Left renal cortex interstitium (tissue), 4 donors: ENCODE results near the gene HNF1B. TPM values are rescaled to one million over a fixed set of nuclear protein-coding genes. Genes with fewer than 3 reads are reported as not detected.
"Not testable (repeated sequence)": the region's sequence is repeated elsewhere in the genome, so short reads cannot be mapped to it uniquely, and the experiment has no call there.

Experiments
- DNase-seq, 4 donors: peaks; one replicate each; pipeline ENCODE4 v3.0.0-alpha.2; 2013; ENCODE audit warnings: low read depth in 4 of 4, low spot score in 2 of 4, missing footprints in 1 of 4
- polyA plus RNA-seq, 4 donors: library from polyadenylated mRNA; unstranded; fragments of 120-200 nt; gene quantifications; one replicate each; pipeline ENCODE4 v1.2.1, GENCODE V29; 2013; ENCODE audit not compliant: insufficient read length in 4 of 4

The HNF1B gene
- polyA plus RNA-seq, 4 donors = 100 to 128 (median 113) TPM

- no peak for DNase-seq
These were observed 36.7 kb downstream of the HNF1B start for GRCh38 chr17:37708008-37708615.

- no peak for DNase-seq
These were observed 38.4 kb downstream of the HNF1B start for GRCh38 chr17:37706446-37706845.

- DNase-seq = no peak
These were observed 42.3 kb downstream of the HNF1B start for GRCh38 chr17:37702598-37702997.

DNA sequence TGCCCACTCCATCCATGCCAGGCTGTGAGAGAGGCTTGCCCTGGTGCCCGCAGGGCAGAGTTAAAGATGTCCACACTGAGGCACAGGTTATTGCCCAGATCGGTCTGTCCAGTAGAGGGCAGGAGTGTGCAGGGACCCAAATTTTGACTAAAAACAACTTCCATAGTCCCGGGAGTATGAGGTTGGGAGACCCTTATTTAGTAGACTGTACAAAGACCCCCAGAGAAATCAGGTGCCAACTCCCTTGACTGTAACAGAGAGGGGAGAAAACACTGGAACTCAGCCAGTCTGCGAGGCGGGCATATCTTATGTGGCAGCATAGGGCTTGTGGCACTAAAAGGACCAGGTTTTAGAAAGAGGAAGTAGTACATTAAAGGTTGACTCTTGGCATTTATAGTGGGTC lies 43.4 kb downstream of the HNF1B start:
- no peak for DNase-seq

DNA sequence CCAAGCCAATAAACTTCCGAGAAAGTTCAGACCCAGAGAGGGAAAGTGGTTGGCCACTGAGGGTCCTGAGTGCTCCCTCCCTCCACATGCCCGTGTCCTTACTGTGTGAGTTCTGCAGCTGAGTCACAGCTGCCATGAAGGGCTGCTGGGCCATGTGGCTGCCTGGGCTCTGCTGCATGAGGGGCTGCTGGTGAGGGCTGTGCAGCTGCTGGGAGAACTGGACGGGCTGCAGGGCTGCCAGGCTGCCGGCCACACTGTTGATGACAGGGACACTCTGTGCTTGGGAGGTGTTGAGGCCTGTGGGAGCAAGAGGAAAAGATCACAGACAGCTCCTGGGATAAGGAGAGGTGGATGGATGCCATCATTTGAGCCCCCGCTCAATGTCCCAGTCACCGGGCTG lies 44.0 kb downstream of the HNF1B start:
- DNase-seq = no peak

DNA sequence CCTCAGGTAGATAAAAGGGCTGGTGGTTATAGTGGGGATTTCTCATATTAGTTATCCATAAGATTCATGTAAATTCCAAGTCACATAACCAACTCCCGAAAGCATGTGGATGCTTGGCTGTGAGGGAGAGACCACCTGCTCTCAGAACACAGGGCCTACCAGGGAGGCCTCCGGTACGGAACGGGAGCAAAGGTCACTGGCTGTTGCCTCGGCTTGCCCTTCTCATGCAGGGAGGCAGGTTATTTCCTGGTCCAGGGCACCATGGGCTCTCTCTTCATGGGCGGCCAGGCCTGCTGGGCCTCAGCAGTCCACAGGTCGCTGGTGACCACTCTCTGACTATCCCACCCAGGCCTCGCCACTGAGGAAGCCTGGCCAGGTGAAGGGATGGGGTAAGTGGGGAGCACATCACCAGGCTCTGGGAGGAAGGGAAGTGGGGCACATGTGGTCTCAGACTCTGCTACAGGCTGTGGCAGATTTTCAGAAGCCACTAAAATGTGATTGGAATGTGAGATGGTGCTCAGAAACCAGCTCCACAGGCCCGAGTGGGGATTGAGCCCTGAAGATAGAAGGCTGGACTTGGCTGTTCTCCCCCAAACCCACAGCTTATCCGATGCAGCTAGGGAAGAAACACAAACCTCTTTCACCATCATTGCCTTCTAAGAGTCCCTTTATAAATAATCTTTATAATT lies 45.4 kb downstream of the HNF1B start:
- no peak for DNase-seq

DNA sequence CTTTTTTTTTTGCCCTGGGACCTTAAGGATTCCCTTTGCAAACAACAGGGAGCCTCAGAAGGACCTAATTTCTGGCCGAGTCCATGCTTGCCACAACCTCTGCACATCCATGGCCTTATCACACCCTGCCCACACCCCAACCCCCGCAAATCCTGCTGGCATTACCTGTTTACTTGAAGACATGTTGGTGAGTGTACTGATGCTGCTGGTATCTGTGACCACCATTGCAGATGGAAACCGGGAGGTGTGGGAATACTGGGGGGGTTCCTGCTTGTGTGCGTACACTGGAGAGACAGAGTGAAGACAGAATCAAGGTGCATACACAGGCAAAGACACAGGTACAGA lies 46.0 kb downstream of the HNF1B start:
- DNase-seq = no peak

DNA sequence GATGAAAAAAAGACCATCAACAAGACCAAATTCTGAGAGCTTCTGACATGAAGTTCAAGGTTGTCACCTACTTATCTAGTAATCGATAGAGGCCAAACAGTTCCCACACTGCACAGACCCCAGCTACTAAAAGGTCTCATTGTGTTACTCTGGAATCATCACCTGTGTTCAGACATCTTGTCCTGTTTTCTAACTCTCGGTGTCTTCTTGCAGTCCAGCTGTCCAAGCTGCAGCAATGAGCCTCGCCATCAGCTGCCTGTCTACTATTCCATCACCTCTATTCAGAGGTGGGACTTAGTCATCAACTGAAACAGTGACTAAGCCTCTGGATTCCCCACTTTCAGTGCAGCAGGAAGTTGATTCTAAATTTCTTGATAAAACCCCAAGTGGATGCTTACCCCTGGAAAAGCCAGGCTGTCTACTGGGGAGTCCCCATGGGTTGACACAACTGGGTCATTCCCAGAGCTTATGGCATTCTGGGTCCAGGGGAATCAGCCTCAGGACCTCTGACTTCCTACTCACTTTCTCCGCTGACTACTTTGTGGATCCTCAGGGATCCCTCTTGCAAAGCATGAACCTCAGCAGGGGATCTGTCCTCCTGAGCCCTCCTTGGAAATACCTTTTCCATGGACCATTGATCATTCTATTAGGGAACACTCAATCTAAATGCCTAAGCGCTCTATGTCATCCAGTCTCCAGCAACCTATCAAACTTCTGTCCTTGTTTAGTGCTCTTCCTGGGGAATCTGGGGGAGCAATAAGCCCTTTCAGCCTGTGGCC lies 46.5 kb downstream of the HNF1B start:
- DNase-seq = no peak

DNA sequence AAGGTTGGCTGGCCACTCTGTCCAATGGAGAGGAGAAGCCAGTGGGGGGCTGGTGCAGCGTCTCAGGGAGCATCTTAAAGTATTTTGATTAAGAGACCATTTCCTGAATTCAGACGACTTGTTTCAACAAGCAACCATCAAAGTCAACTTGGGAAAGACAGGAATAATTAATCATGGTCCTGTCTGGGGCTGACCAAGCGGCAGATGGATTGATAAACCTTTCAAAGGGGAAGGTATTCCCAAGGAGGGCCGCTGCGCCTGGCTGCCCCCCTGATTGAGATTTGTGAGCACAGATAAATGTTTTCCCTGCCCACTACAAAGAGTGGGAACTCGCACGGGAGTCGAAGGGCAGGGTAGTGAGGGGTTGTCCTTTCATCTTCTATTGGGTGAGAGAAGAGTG lies 47.5 kb downstream of the HNF1B start:
- DNase-seq = no peak

GRCh38 chr17:37696366-37696765 lies 48.5 kb downstream of the HNF1B start:
- DNase-seq = no peak

DNA sequence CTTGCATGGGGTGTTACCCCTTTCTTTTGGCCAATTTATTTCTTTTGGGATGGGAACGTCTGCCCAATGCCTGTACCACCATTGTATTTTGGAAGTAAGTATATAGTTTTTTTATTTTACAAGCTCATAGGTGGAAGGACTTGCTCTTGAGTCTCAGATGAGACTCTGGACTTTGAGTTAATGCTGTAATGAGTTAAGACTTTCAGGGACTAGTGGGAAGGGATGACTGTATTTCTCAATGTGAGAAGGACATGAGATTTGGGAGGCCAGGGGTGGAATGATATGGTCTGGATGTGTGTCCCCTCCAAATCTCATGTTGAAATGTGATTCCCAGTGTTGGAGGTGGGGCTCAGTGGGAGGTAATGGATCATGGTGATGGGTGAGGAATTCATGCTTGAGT lies 49.1 kb downstream of the HNF1B start:
- no peak for DNase-seq

GRCh38 chr17:37694734-37695133 lies 50.1 kb downstream of the HNF1B start:
- DNase-seq = no peak

DNA sequence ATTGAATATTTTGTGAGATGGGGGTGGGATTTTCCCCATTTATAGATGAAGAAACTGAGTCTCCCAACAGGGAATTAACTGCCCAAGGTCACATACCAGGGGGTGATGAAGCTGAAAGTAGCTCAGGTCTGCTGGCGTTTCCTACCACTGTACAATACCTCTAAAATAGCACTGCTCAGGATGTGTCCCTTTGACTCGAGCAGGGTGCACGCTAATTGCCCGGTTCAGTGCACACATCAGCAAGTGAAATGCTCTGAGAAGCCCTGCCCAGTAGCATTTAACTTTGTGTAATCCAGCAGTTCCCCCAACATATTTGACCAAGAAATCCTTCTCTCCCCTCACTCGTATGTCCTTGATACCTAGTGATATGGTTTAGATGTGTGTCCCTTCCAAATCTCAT lies 51.5 kb downstream of the HNF1B start:
- DNase-seq = no peak

DNA sequence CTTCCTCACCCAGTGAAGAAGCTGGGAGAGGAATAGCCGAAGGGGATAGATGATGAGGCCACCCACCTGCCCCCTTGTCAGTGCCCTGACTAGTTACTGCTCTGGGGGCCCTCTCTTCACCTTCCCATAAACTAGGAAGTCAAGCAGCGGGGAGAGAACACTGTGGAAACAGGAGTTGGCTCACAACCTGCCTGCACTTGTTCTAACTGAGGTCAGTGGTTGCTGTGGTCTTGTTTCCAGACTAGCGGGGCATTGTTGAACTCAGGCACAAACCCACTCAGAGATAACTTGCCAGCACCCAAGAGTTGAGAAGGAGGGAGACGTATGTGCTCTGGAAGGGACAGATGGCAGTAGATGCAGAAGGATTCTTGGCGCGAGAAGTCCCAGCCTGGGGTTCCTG lies 53.1 kb downstream of the HNF1B start:
- no peak for DNase-seq

DNA sequence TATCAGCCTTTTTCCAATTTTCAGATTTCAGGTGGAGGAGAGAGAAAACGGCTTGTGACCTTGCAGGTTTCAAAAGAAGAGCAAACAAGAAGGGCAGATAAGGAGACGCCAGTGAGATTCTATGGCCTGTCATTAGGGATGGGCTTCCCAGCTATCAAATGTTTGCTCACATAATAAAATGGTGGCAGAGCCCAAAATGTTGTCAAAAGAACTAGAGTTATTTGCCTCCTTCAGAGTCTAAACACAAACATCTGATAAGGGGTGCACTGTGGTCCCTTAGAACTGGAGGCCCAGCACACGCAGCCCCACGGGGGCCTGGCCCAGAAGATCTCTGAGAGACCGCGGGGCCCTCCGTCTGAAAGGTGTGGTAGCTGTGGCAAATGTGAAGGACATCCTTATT lies 55.5 kb downstream of the HNF1B start:
- DNase-seq = no peak

GRCh38 chr17:37683454-37683984 lies 61.3 kb downstream of the HNF1B start:
- no peak for DNase-seq

DNA sequence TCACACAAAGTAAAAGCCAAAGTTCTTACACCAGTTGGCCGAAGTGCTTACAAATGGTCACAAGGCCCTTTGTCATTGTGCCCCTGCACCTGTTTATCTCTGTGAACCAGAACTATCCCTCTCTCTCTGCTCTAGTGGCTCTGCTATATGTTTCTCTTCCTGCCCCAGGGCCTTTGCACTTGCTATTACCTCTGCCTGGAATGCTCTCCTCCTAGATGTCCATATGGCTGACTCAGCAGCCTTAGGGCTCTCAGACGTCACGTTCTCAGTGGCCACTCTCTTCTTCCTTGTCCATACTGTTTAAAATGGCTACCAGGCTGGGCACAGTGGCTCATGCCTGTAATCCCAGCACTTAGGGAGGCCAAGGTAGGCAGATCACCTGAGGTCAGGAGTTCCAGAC lies 62.9 kb downstream of the HNF1B start:
- no peak for DNase-seq

DNA sequence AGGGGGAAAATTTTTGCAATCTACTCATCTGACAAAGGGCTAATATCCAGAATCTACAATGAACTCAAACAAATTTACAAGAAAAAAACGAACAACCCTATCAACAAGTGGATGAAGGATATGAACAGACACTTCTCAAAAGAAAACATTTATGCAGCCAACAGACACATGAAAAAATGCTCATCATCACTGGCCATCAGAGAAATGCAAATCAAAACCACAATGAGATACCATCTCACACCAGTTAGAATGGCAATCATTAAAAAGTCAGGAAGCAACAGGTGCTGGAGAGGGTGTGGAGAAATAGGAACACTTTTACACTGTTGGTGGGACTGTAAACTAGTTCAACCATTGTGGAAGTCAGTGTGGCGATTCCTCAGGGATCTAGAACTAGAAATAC lies 64.9 kb downstream of the HNF1B start:
- DNase-seq = not testable (repeated sequence)

DNA sequence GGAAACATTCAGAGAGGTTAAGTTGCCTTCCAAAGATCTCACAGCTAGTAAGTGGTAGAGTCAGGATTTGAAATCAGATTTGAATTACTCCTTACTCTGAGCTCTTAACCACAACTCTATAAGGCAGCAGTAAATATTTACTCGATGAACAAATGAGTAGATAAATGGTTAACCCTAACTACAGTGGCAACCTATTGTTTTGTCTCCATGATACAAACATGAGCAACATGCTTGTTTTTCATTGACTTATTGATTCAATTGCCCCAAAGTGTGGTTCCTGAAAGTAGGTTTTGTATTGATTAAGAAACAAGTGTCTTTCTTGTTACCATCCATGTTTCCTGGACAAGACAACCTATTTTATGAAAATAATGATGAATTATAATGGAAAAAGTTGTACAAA lies 66.8 kb downstream of the HNF1B start:
- no peak for DNase-seq

DNA sequence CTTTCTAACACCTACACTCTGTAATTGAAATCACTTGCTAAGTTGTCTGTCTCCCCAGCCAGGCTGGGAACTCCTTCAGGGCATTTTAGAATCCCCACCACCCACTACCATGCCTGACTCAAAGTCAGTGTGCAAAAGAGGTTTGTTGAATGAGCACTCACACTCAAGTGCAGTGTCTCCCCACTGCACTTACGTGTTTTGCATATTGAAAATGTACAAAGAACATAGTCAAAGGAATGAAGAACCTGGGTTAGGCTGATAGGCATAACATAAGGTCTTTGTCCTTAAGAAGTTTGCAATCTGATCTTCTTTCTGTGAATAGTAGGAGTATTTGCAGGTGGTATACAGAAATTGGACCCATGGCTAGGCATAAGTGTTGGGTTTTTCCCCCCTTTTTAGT lies 67.8 kb downstream of the HNF1B start:
- no peak for DNase-seq

DNA sequence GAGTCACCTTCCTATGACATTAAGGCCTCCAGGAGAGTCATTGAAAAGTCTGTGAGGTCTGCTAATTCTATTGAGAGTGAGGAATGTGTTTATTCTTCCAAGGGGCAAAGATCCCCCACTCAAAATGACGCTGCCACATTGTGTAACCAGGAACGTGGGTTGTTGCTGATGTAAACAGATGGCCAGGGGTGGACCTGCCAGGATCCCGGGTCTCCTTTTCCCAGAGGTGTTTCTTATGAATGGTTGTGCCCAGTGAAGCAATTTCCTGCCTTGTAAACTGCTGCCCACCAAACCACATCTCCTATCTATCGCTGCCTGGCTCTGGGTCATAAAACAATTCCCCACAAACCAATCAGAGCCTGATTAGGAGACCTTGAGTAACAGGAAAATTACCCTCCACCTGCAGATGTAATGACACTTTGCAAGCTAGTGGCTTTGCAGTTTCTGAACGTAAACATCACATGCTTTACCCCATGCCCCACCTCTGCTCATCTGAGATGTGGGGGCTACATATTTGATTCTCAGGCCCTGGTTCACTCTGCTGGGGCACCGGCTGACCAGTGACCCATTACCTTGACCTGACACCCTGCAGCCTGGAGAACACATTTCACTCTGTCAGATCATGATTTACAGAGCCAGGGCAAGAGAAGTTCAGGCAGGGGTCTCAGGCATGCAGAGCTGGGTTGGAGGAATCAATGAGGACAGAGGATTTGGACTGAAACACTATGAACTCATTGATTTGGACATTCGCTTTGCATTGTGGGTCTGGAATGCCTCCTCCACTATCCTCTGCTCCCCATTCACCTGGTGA lies 68.5 kb downstream of the HNF1B start:
- peak in 1 of 4 donors; percentile 47 for DNase-seq
